GM12878 (cell line): Measurements from ENCODE around the gene ARSJ. TPM values are rescaled to one million over a fixed set of nuclear protein-coding genes. Genes with fewer than 3 reads are reported as not detected.

Experiments
- ASH2L ChIP-seq: fragments of 300-600, 200-600 bp; sonication (generic); IDR thresholded peaks from 2 replicates; pipeline ENCODE4 v1.6.1; 2017; ENCODE audit warnings: low read depth, mild to moderate bottlenecking, borderline replicate concordance
- BHLHE40 ChIP-seq, 2 experiments: fragments of 450-650 bp in 1 of 2; IDR thresholded peaks; 2 replicates each; pipeline ENCODE4 v1.6.1; 2011 to 2017; ENCODE audit warnings: low read depth in 2 of 2, borderline replicate concordance in 1 of 2, improper control_type of control experiment in 1 of 2, low read length in 1 of 2, mild to moderate bottlenecking in 1 of 2
- DPF2 ChIP-seq: fragments of 450-650 bp; IDR thresholded peaks from 2 replicates; pipeline ENCODE4 v1.6.1; 2017; ENCODE audit warnings: mild to moderate bottlenecking
- EP300 ChIP-seq, 2 experiments: fragments of 150-350 bp in 1 of 2; IDR thresholded peaks; 2 replicates each; pipeline ENCODE4 v1.6.1; 2011 to 2012; ENCODE audit warnings: low read depth in 2 of 2, low read length in 2 of 2, borderline replicate concordance in 1 of 2, improper control_type of control experiment in 1 of 2, inconsistent platforms in 1 of 2; ENCODE audit not compliant: control insufficient read depth in 1 of 2
- ESRRA ChIP-seq: IDR thresholded peaks from 2 replicates; pipeline ENCODE4 v1.6.1; 2012; ENCODE audit warnings: mild to moderate bottlenecking, low read length, improper control_type of control experiment
- FOXK2 ChIP-seq: fragments of 450-650 bp; IDR thresholded peaks from 2 replicates; pipeline ENCODE4 v1.6.1; 2017; ENCODE audit warnings: mild to moderate bottlenecking, moderate library complexity
- MEF2A ChIP-seq: IDR thresholded peaks from 2 replicates; pipeline ENCODE4 v1.6.1; 2011; ENCODE audit warnings: low read depth, mild to moderate bottlenecking, low read length, moderate library complexity; ENCODE audit not compliant: insufficient read depth
- MEF2B ChIP-seq: fragments of 450-650 bp; IDR thresholded peaks from 2 replicates; pipeline ENCODE4 v1.6.1; 2018; ENCODE audit warnings: mild to moderate bottlenecking, moderate library complexity; ENCODE audit not compliant: partially characterized antibody, poor library complexity, severe bottlenecking
- MTA2 ChIP-seq: fragments of 450-650 bp; IDR thresholded peaks from 2 replicates; pipeline ENCODE4 v1.6.1; 2016; ENCODE audit warnings: low read depth, mild to moderate bottlenecking, moderate library complexity
- NR2C2 ChIP-seq: IDR thresholded peaks from 2 replicates; pipeline ENCODE4 v1.6.1; 2011; ENCODE audit warnings: borderline replicate concordance, low read depth; ENCODE audit not compliant: control insufficient read depth, insufficient read length
- PAX5 ChIP-seq: IDR thresholded peaks from 2 replicates; pipeline ENCODE4 v1.6.1; 2011; ENCODE audit warnings: low read depth, low read length, borderline replicate concordance
- PRDM15 ChIP-seq: fragments of 450-650 bp; formaldehyde crosslinking; IDR thresholded peaks from 2 replicates; pipeline ENCODE4 v1.4.0; 2020; ENCODE audit warnings: mild to moderate bottlenecking, moderate library complexity
- RAD21 ChIP-seq: IDR thresholded peaks from 2 replicates; pipeline ENCODE4 v1.6.1; 2011; ENCODE audit warnings: mild to moderate bottlenecking, low read depth, low read length, moderate library complexity; ENCODE audit not compliant: insufficient read depth
- SPI1 ChIP-seq: IDR thresholded peaks from 2 replicates; pipeline ENCODE4 v1.6.1; 2011; ENCODE audit warnings: low read depth, mild to moderate bottlenecking, low read length, moderate library complexity, borderline replicate concordance; ENCODE audit not compliant: insufficient read depth
- SUPT20H ChIP-seq: IDR thresholded peaks from 2 replicates; pipeline ENCODE4 v1.6.1; 2011; ENCODE audit warnings: low read depth, mild to moderate bottlenecking, low read length, moderate library complexity, borderline replicate concordance; ENCODE audit not compliant: control insufficient read depth
- ZBTB11 ChIP-seq: fragments of 450-650 bp; formaldehyde crosslinking; IDR thresholded peaks from 2 replicates; pipeline ENCODE4 v1.5.0; 2022; ENCODE audit warnings: mild to moderate bottlenecking, missing genetic modification characterization
- ZBTB40 ChIP-seq: fragments of 450-650 bp; IDR thresholded peaks from 2 replicates; pipeline ENCODE4 v1.6.1; 2016; ENCODE audit warnings: mild to moderate bottlenecking, moderate library complexity, borderline replicate concordance
- polyA plus RNA-seq, 11 experiments: library from polyadenylated mRNA; depleted of rRNA in 4 of 11; unstranded in 6 of 11; stranded (reverse) in 5 of 11; fragments of >200 nt; fragmentation: Nextera tagmentation in 4 of 11; fragmentation: Illumina TruSeq in 1 of 11; extraction: Ambion mirVana in 4 of 11; extraction: Trizol in 1 of 11; gene quantifications; 1 replicate in 1 of 11; 2 replicates in 10 of 11; pipeline versions ENCODE4 v1.2.1 to v1.2.3, GENCODE V29; 2011 to 2016; ENCODE audit warnings: inconsistent platforms in 2 of 11, missing spikeins in 2 of 11, low read depth in 1 of 11
- total RNA-seq, 4 experiments: library from RNA; depleted of rRNA in 3 of 4; stranded (reverse); fragments of >200 nt in 3 of 4; fragmentation: Illumina TruSeq in 1 of 4; extraction: Trizol in 1 of 4; gene quantifications; 2 replicates each; pipeline versions ENCODE4 v1.2.1 to v1.2.3, GENCODE V29; 2013 to 2021

ARSJ gene
- total and polyA plus RNA-seq, 10 of the 15 experiments (the other 5 are each of a cell fraction or from before 2014, with no cell fraction given), result under 0.01 to 0.19 (median 0.04) TPM; not detected in 5

GRCh38 chr4:114025176-114025777 is 45.8 kb upstream of the ARSJ start (continued):
- TF ChIP-seq SPI1, result peak; percentile 81
- no peak for TF ChIP-seq ZBTB40
- no peak for TF ChIP-seq SUPT20H
- no peak for TF ChIP-seq NR2C2
- no peak for TF ChIP-seq FOXK2
- no peak for TF ChIP-seq PAX5
- peak; percentile 95 for TF ChIP-seq MTA2
- no peak for TF ChIP-seq MEF2A
- peak in 1 of 2 experiments; percentile 70; a peak in 1 of 4 replicates for TF ChIP-seq EP300 (IDR thresholded peaks at IDR 0.05; ENCODE audit: borderline replicate concordance in 1 of 2, control insufficient read depth in 1 of 2, low read depth in 2 of 2, low read length in 2 of 2)
- peak; percentile 84 for TF ChIP-seq MEF2B
- no peak for TF ChIP-seq ASH2L
- no peak for TF ChIP-seq ESRRA
- no peak for TF ChIP-seq PRDM15 (CRISPR knock-in tag)
- TF ChIP-seq RAD21, result no peak
- TF ChIP-seq BHLHE40 (IDR thresholded peaks at IDR 0.05; ENCODE audit: borderline replicate concordance in 1 of 2, low read depth in 2 of 2, low read length in 1 of 2), result peak; percentile 69 to 85; a peak in 3 of 4 replicates
- no peak for TF ChIP-seq ZBTB11 (CRISPR knock-in tag)
- TF ChIP-seq DPF2, result peak; percentile 97
